ENCODE results near the gene SERPING1.
A peak's percentile ranks its signal among the peaks of the same experiment; 100 is the strongest.

GRCh38 chr11:57662893-57663292 lies 65.4 kb downstream of the SERPING1 start:
- TF ChIP-seq, protein P1, sequence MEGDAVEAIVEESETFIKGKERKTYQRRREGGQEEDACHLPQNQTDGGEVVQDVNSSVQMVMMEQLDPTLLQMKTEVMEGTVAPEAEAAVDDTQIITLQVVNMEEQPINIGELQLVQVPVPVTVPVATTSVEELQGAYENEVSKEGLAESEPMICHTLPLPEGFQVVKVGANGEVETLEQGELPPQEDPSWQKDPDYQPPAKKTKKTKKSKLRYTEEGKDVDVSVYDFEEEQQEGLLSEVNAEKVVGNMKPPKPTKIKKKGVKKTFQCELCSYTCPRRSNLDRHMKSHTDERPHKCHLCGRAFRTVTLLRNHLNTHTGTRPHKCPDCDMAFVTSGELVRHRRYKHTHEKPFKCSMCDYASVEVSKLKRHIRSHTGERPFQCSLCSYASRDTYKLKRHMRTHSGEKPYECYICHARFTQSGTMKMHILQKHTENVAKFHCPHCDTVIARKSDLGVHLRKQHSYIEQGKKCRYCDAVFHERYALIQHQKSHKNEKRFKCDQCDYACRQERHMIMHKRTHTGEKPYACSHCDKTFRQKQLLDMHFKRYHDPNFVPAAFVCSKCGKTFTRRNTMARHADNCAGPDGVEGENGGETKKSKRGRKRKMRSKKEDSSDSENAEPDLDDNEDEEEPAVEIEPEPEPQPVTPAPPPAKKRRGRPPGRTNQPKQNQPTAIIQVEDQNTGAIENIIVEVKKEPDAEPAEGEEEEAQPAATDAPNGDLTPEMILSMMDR (IDR thresholded peaks at IDR 0.05), result peak in 1 of 6 experiments; percentile 9
- TF ChIP-seq POLR2A (IDR thresholded peaks at IDR 0.05), result no peak
